Liver (tissue), 9 donors: ENCODE measurements around the gene SORBS2. TPM values are rescaled to one million over a fixed set of nuclear protein-coding genes. Genes with fewer than 3 reads are reported as not detected.

Experiments used
- DNase-seq: peaks from one replicate; pipeline ENCODE4 v3.0.0-alpha.2; 2017; ENCODE audit warnings: low spot score
- H3K27ac ChIP-seq, 2 donors: one replicate each; pipeline ENCODE4 v1.7.0; 2013; ENCODE audit warnings: inconsistent platforms in 2 of 2, low read length in 2 of 2, control low read depth in 1 of 2, low read depth in 1 of 2, mild to moderate bottlenecking in 1 of 2
- H3K27me3 ChIP-seq, 4 donors: one replicate each; pipeline versions ENCODE4 v1.6.1 to v1.7.0; 2013; ENCODE audit warnings: low read length in 3 of 4, inconsistent platforms in 1 of 4, mild to moderate bottlenecking in 1 of 4, moderate library complexity in 1 of 4; ENCODE audit not compliant: control insufficient read depth in 4 of 4, insufficient read depth in 4 of 4
- H3K36me3 ChIP-seq, 4 donors: one replicate each; pipeline versions ENCODE4 v1.6.1 to v1.7.0; 2013; ENCODE audit warnings: low read length in 3 of 4, mild to moderate bottlenecking in 3 of 4, low read depth in 1 of 4, moderate library complexity in 1 of 4; ENCODE audit not compliant: control insufficient read depth in 4 of 4, insufficient read depth in 3 of 4
- H3K4me1 ChIP-seq, 4 donors: one replicate each; pipeline versions ENCODE4 v1.6.1 to v1.7.0; 2013; ENCODE audit warnings: low read length in 3 of 4, mild to moderate bottlenecking in 3 of 4, moderate library complexity in 1 of 4; ENCODE audit not compliant: control insufficient read depth in 4 of 4, insufficient read depth in 4 of 4
- H3K4me3 ChIP-seq, 3 donors: one replicate each; pipeline versions ENCODE4 v1.6.1 to v1.7.0; 2013; ENCODE audit warnings: low read length in 3 of 3, control low read depth in 1 of 3, low read depth in 1 of 3, mild to moderate bottlenecking in 1 of 3
- H3K9ac ChIP-seq, 2 donors: one replicate each; pipeline ENCODE4 v1.7.0; 2013; ENCODE audit warnings: low read length in 2 of 2, mild to moderate bottlenecking in 2 of 2, moderate library complexity in 2 of 2, control low read depth in 1 of 2, low read depth in 1 of 2
- H3K9me3 ChIP-seq, 4 donors: one replicate each; pipeline versions ENCODE4 v1.6.1 to v1.7.0; 2013; ENCODE audit warnings: low read length in 3 of 4; ENCODE audit not compliant: control insufficient read depth in 4 of 4
- ATF3 ChIP-seq: IDR thresholded peaks from 2 replicates; pipeline ENCODE4 v1.6.1; 2016; ENCODE audit warnings: antibody characterized with exemption
- CTCF ChIP-seq: fragments of 150-350 bp; IDR thresholded peaks from 2 replicates; pipeline ENCODE4 v1.5.1; 2017; ENCODE audit warnings: improper control_type of control experiment, low read depth, low read length; ENCODE audit not compliant: missing input control
- EGR1 ChIP-seq, 2 donors: IDR thresholded peaks; 2 replicates each; pipeline ENCODE4 v1.6.1; 2016 to 2018; ENCODE audit warnings: antibody characterized with exemption in 2 of 2, low read depth in 2 of 2
- FOXA1 ChIP-seq: IDR thresholded peaks from 2 replicates; pipeline ENCODE4 v1.6.1; 2016; ENCODE audit warnings: antibody characterized with exemption
- FOXA2 ChIP-seq: IDR thresholded peaks from 2 replicates; pipeline ENCODE4 v1.6.1; 2016; ENCODE audit warnings: antibody characterized with exemption
- GABPA ChIP-seq, 2 donors: IDR thresholded peaks in 1 of 2; conservative IDR thresholded peaks in 1 of 2; 2 replicates each; pipeline ENCODE4 v1.6.1; 2016; ENCODE audit warnings: antibody characterized with exemption in 2 of 2, mild to moderate bottlenecking in 1 of 2, moderate library complexity in 1 of 2
- HNF4A ChIP-seq, 2 donors: conservative IDR thresholded peaks; 2 replicates each; pipeline ENCODE4 v1.6.1; 2016; ENCODE audit warnings: antibody characterized with exemption in 2 of 2, mild to moderate bottlenecking in 2 of 2
- HNF4G ChIP-seq: IDR thresholded peaks from 2 replicates; pipeline ENCODE4 v1.6.1; 2016; ENCODE audit warnings: antibody characterized with exemption
- JUND ChIP-seq, 2 donors: IDR thresholded peaks; 2 replicates each; pipeline ENCODE4 v1.6.1; 2016; ENCODE audit warnings: antibody characterized with exemption in 2 of 2
- NR2F2 ChIP-seq: IDR thresholded peaks from 2 replicates; pipeline ENCODE4 v1.6.1; 2016; ENCODE audit warnings: antibody characterized with exemption
- RAD21 ChIP-seq, 2 donors: IDR thresholded peaks; 2 replicates each; pipeline ENCODE4 v1.6.1; 2016; ENCODE audit warnings: antibody characterized with exemption in 2 of 2, mild to moderate bottlenecking in 2 of 2
- REST ChIP-seq: IDR thresholded peaks from 2 replicates; pipeline ENCODE4 v1.6.1; 2016; ENCODE audit warnings: antibody characterized with exemption, mild to moderate bottlenecking
- RXRA ChIP-seq, 2 donors: IDR thresholded peaks; 2 replicates each; pipeline ENCODE4 v1.6.1; 2017 to 2018; ENCODE audit warnings: antibody characterized with exemption in 2 of 2, mild to moderate bottlenecking in 1 of 2
- SP1 ChIP-seq: IDR thresholded peaks from 2 replicates; pipeline ENCODE4 v1.6.1; 2018; ENCODE audit warnings: antibody characterized with exemption, mild to moderate bottlenecking
- TAF1 ChIP-seq: conservative IDR thresholded peaks from 2 replicates; pipeline ENCODE4 v1.6.1; 2016; ENCODE audit warnings: antibody characterized with exemption, mild to moderate bottlenecking
- whole genome bisulfite sequencing: extraction: QIAGEN DNeasy Blood & Tissue Kit; methylation state at CpG from one replicate; pipeline ENCODE4 v1.1.7; 2013; 5-methylcytosine and 5-hydroxymethylcytosine counted together
- polyA plus RNA-seq, 2 donors: library from polyadenylated mRNA; stranded (reverse) in 1 of 2; unstranded in 1 of 2; fragments of 200-250 nt in 1 of 2; fragments of >200 nt in 1 of 2; fragmentation: Nextera tagmentation in 1 of 2; extraction: Ambion mirVana in 1 of 2; gene quantifications; one replicate each; pipeline versions ENCODE4 v1.2.1 to v1.2.3, GENCODE V29; 2013 to 2015
- total RNA-seq, 2 donors: library from RNA; depleted of rRNA; stranded (reverse); fragments of >200 nt; gene quantifications; one replicate each; pipeline ENCODE4 v1.2.3, GENCODE V29; 2014
- TF ChIP-seq, protein P1 (sequence below): IDR thresholded peaks from 2 replicates; pipeline ENCODE4 v1.6.1; 2016; ENCODE audit warnings: antibody characterized with exemption
- TF ChIP-seq, protein P2 (sequence below): IDR thresholded peaks from 2 replicates; pipeline ENCODE4 v1.6.1; 2016; ENCODE audit warnings: antibody characterized with exemption
- donor health status: healthy.
- donor health status: healthy.
- donor health status: healthy.
- donor health status: healthy.
- donor health status: healthy.

Gene SORBS2
- total and polyA plus RNA-seq, 4 donors, result 23.3 to 136 (median 59.6) TPM

DNA sequence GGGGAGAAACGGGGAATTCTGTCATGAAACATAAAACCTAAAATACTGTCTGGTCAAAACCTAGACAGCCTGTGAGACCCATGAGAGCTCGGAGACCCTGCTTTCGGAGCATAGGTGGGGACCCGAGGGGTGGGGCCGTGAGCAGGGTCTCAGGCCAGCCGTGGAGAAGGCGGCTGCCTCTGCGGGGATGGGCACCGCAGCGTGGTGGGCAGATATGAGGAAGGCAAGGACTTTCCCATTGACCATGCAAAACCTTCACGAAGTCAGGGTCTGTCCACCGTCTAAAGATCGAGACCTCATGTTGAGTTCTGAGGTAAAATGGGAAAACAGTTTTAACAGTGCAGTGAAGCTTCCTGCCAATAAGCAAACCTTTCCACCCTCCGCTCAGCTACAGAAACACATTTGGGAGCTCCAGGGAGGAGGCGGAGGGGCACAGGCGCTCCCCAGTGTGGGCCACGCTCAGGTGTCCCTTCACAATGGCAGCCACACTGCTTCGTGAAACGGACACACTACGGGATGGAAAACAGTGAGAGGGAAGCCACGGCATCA is 74.4 kb downstream of the SORBS2 start:
- Histone ChIP-seq H3K4me3 (no peak overlapping the region), H3K4me1 (peaks cover 6 to 61% (median 42%) of the 10 kb centered on the region in 4 donors), H3K27me3 (no peaks in the 10 kb centered on the region), H3K9me3 (no peaks in the 10 kb centered on the region), H3K27ac (peak overlapping the region; percentile 82 to 87), H3K36me3 (peaks cover 2 to 8% (median 4%) of the 10 kb centered on the region in 4 donors), H3K9ac (peak overlapping the region in 1 of 2 donors; percentile 41)
- DNase-seq, result no peak
- TF ChIP-seq TAF1 (no peak), SP1 (no peak), JUND (IDR thresholded peaks at IDR 0.05) (no peak), HNF4A (conservative IDR thresholded peaks at IDR 0.05) (no peak), GABPA (IDR thresholded peaks at IDR 0.05 in 1 of 2, conservative IDR thresholded peaks at IDR 0.05 in 1 of 2) (no peak), REST (no peak), RXRA (IDR thresholded peaks at IDR 0.05) (no peak), EGR1 (IDR thresholded peaks at IDR 0.05; ENCODE audit: low read depth in 2 of 2) (no peak), ATF3 (no peak), NR2F2 (no peak), HNF4G (no peak), RAD21 (IDR thresholded peaks at IDR 0.05) (no peak), FOXA2 (no peak), FOXA1 (no peak)
- TF ChIP-seq, protein P1, sequence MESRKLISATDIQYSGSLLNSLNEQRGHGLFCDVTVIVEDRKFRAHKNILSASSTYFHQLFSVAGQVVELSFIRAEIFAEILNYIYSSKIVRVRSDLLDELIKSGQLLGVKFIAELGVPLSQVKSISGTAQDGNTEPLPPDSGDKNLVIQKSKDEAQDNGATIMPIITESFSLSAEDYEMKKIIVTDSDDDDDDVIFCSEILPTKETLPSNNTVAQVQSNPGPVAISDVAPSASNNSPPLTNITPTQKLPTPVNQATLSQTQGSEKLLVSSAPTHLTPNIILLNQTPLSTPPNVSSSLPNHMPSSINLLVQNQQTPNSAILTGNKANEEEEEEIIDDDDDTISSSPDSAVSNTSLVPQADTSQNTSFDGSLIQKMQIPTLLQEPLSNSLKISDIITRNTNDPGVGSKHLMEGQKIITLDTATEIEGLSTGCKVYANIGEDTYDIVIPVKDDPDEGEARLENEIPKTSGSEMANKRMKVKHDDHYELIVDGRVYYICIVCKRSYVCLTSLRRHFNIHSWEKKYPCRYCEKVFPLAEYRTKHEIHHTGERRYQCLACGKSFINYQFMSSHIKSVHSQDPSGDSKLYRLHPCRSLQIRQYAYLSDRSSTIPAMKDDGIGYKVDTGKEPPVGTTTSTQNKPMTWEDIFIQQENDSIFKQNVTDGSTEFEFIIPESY, result no peak
- TF ChIP-seq, protein P2, sequence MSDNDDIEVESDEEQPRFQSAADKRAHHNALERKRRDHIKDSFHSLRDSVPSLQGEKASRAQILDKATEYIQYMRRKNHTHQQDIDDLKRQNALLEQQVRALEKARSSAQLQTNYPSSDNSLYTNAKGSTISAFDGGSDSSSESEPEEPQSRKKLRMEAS, result no peak
- 76% methylated on average over 21 of the region's 21 CpGs for WGBS

- Histone ChIP-seq H3K27me3 (no peaks in the 10 kb centered on the region), H3K4me1 (peaks cover 6 to 54% (median 36%) of the 10 kb centered on the region in 4 donors), H3K27ac (peak overlapping the region; percentile 82 to 87), H3K4me3 (no peak overlapping the region), H3K36me3 (peaks cover 2 to 10% (median 4%) of the 10 kb centered on the region in 4 donors), H3K9ac (no peak overlapping the region), H3K9me3 (no peaks in the 10 kb centered on the region)
- no peak for DNase-seq
- 84% methylated on average over 5 of the region's 5 CpGs for WGBS
- no peak for TF ChIP-seq FOXA1
- TF ChIP-seq RAD21 (IDR thresholded peaks at IDR 0.05), result no peak
- TF ChIP-seq HNF4A (conservative IDR thresholded peaks at IDR 0.05), result no peak
- no peak for TF ChIP-seq TAF1
- no peak for TF ChIP-seq SP1
- no peak for TF ChIP-seq HNF4G
- TF ChIP-seq FOXA2, result no peak
- no peak for TF ChIP-seq GABPA (IDR thresholded peaks at IDR 0.05 in 1 of 2, conservative IDR thresholded peaks at IDR 0.05 in 1 of 2)
- no peak for TF ChIP-seq RXRA (IDR thresholded peaks at IDR 0.05)
- no peak for TF ChIP-seq REST
- TF ChIP-seq EGR1 (IDR thresholded peaks at IDR 0.05; ENCODE audit: low read depth in 2 of 2), result no peak
- TF ChIP-seq, protein P2, result no peak
- TF ChIP-seq JUND (IDR thresholded peaks at IDR 0.05), result no peak
- no peak for TF ChIP-seq CTCF
Measured at GRCh38 chr4:185736882-185737281, 75.1 kb downstream of the SORBS2 start.
